NCI-H1417 (cell line): ENCODE measurements around the gene CPSF3.
"Not testable (repeated sequence)": the region's sequence is repeated elsewhere in the genome, so short reads cannot be mapped to it uniquely, and the experiment has no call there.

ENCODE experiments used
- DNase-seq, 3 experiments: peaks; one replicate each; lab custom pipeline; 2025; lab: John Stamatoyannopoulos, UW

The CPSF3 gene

DNA sequence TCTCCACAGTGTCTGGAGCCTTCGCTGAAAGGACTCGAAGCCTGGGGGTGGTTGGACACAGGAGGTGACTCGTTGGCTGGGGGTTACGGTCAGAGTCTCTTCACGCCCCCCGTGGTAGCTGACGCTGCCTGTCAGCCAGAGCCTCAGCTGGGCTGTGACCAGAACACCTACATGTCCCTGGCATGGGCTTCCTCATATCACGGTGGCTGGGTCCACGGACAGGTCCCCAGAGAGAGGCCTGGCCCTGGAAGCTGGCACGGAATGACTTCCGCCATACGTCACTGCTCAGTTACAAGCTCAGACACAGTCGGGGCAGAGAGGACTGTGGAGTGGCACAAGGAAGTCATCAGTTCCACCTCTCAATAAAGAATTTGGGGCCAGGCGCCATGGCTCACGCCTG is 28.6 kb upstream of the CPSF3 start:
- no peak for DNase-seq

GRCh38 chr2:9397201-9397600 is 26.3 kb upstream of the CPSF3 start:
- DNase-seq: no peak

- DNase-seq: not testable (repeated sequence)
Measured at GRCh38 chr2:9398251-9398650, 25.2 kb upstream of the CPSF3 start.

- DNase-seq: no peak
Measured at GRCh38 chr2:9398881-9399780, 24.3 kb upstream of the CPSF3 start.

DNA sequence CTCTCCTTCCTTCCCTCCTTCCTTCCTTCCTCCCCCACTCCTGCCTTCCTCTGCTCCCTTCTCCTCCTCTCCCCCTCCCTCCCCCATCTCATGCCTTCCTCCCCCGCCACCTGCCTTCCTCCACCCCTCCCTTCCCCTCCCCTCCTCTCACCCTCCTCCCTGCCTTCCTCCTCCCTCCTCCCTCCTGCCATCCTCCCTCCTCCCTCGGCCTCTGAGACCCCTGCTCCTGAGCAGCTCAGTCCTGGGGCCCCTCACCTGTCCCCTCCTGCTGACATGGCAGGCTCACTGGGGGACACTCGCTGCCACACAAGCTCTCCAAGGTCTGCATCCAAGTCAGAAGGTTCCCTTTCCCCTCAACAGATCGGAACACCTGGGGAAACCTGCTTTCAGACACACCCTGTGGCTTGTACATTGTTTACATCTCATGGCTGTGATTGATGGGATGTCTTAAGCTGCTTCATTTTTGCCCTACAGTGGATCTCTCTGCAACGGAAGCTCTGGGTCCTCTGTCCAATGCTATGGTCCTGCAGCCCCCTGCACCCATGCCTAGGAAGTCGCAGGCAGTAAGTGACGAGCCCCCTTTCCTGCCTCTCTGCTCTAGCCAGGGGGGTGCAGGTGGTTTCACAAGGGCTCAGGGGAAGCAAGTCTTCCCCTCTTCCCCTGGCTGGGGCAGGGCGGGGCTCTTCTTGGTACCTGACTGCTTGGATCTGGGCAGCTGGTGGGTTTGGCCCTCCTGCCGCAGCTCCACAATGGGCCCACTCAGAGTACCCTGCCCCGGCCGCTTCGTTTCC is 23.0 kb upstream of the CPSF3 start:
- peak; percentile 41 to 55 (median 50) for DNase-seq

DNA sequence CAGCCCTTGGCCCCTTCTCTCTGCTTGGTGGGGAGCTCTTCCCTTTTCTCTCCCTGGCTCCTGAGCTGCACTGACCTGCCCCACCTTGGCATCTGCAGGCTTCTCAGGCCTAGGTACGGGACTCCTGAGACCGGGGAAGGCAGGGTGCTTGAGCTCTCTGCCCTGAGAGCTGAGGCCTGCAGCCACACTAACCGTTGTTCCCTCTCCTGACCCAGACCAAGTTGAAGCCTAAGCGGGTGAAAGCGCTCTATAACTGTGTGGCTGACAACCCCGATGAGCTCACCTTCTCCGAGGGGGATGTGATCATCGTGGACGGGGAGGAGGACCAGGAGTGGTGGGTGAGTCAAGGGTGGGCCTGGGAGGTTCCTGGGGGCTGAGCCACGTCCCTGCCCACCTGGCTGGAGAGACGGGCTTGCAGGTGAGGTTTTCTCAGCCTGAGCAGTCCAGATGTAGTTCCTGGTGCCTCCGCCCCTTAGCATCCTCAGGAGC is 22.4 kb upstream of the CPSF3 start:
- DNase-seq: no peak

- no peak for DNase-seq
Measured at GRCh38 chr2:9401646-9402371, 21.6 kb upstream of the CPSF3 start.

DNA sequence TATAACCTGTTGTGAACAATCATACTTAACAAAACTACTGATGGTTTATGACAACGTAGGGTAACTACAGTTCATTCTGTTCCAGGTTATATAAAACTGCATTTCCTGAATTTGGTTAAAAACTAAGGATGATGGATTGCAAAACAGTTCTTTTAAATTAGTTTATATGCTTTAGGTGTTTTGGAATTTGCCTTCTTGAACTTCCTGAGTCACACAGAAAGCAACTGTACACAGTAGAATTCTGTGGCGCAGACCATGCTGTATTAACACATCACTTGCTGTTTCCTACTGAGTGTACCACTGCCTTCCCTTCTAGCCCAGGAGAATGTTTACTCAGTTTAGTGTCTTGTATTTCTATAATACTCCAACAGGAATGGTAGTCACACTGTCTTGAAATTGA is 19.5 kb upstream of the CPSF3 start:
- no peak for DNase-seq

DNA sequence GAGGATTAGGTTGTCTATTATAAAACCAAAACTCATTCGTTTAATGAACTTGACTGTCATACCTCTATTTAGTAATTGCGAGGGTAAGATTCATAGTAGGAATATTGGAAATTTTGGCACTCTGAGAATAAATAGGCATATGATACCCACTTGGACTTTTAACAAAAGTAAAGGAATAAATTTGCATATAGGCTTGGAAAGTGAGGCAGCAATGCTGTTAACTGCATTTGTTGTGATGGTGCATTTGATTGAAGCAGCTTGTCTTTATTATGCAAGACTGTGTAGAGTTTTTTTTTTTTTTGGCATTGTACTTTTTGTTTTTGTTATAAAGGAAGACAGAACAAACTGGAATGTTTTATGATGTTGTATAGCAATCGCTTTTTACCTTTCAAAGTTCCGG is 19.0 kb upstream of the CPSF3 start:
- no peak for DNase-seq

- no peak for DNase-seq
Measured at GRCh38 chr2:9405636-9406035, 17.8 kb upstream of the CPSF3 start.

GRCh38 chr2:9406529-9407362 is 16.7 kb upstream of the CPSF3 start:
- DNase-seq: no peak

DNA sequence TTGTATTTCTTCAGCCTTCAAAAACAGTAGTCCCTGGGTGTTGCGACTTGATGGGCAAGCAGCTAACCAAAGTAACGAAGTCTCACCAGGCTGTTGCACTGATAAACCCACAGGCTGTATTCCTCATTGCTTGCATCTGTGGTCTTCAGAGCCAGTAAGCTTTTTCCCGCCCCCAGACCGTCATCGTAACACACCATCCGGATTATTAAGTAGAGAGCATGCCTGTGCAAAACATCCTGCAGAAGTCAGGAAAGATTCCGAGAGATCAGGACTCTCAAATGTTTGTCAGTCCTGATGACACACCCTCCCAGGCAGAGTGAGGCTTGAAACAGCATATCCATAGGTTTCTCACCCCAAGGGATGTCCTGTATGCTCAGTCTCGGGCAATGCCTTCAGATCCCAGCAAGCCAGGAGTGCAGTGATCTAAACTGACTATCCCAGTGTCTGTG is 16.1 kb upstream of the CPSF3 start:
- DNase-seq: peak in 1 of 3 experiments; percentile 10

- peak in 1 of 3 experiments; percentile 17 for DNase-seq
Measured at GRCh38 chr2:9408641-9409151, 14.8 kb upstream of the CPSF3 start.

DNA sequence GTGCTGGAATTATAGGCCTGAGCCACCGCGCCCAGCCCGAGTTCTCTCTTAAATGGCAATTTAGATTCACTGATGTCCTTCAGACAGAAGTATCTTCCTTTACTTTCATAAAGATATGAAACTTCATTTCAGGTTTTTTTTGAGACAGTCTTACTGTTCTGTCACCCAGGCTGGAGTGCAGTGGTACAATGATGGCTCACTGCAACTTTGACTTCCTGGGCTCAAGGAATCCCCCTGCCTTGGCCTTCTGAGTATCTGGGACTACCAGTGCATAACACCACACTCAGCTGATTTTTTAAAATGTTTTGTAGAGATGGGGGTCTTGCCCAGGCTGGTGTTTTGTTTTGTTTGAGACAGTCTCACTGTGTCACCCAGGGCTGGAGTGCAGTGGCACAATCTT is 13.3 kb upstream of the CPSF3 start:
- DNase-seq: no peak

DNA sequence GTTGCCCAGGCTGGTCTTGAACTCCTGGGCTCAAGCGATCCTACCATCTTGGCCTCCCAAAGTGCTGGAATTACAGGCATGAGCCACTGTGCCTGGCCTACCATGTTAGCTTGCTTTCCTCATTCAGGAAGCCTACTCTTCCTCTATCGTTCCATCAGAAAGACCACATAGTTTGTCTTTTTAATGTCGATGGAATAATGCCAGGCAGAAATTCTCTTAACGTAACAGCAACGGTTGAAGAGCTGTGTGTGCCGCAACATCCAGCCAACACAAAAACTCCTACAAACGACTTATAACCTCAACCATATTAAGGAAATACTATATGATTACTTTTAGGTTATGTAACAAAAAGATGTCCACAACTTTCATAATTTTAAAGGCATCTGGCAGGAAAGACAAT is 10.7 kb upstream of the CPSF3 start:
- DNase-seq: no peak

- no peak for DNase-seq
Measured at GRCh38 chr2:9415516-9416169, 7.8 kb upstream of the CPSF3 start.

- no peak for DNase-seq
Measured at GRCh38 chr2:9416267-9416961, 7.0 kb upstream of the CPSF3 start.

DNA sequence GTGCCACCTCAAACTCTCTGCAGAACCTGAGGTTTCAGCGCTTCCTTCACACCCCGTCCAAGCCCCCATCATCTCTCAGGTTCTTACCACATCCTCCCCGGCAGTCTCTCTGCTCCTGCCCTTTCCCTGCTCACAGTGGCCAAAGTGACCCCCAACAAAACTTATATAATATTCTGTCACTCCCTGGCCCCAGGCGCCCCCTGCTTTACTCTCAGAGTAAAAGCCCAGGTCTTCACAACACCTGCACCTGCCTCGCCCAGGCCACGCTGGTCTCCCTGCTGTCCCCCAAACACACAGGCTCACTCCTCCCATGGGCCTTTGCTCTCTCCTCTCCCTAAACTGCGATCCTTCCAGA is 6.5 kb upstream of the CPSF3 start:
- no peak for DNase-seq

GRCh38 chr2:9417725-9418124 is 5.7 kb upstream of the CPSF3 start:
- peak in 2 of 3 experiments; percentile 16 to 42 for DNase-seq

DNA sequence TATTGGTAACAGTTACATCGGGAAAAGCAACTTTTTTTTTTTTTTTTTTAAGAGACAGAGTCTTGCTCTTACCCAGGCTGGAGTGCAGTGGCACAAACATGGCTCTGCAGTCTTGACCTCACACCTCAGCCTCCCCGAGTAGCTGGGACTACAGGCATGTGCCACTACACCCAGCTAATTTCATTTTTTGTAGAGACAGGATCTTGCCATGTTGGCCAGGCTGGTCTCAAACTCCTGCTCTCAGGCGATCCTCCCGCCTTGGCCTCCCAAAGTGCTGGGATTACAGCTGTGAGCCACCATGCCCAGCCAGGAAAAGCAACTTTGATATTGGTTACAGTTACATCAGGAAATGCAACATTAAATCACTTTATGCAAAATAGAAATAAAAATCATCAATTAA is 4.7 kb upstream of the CPSF3 start:
- DNase-seq: no peak
